Endothelial cell of umbilical vein (primary cell): ENCODE results near the gene STRIP2. TPM values are rescaled to one million over a fixed set of nuclear protein-coding genes. Genes with fewer than 3 reads are reported as not detected.

Experiments used
- BruUV-seq: library from RNA; stranded (reverse); fragments of 400-500 nt; replicated peaks from 2 replicates; lab custom pipeline; 2021; lab: Mats Ljungman, UMichigan
- CTCF ChIA-PET: fragments of 300-600, 350-600 bp; sonication (Branson Sonifier 250); formaldehyde crosslinking; loops from one replicate; lab custom pipeline; 2021; ENCODE audit warnings: antibody characterized with exemption, inconsistent platforms; lab: Charles Lee
- POLR2A ChIA-PET: fragments of 300-600, 350-600 bp; sonication (Branson Sonifier 250); formaldehyde crosslinking; loops from one replicate; lab custom pipeline; 2021; ENCODE audit warnings: antibody characterized with exemption, inconsistent platforms; lab: Charles Lee
- DNase-seq: peaks from one replicate; pipeline ENCODE4 v3.0.0-alpha.2; 2011; ENCODE audit warnings: low read depth, low spot score
- FAIRE-seq: peaks from 2 replicates; lab custom pipeline; 2011; peaks lifted over from hg19 to GRCh38; lab: Jason Lieb, UNC
- H2AFZ ChIP-seq: 2 replicates; pipeline ENCODE4 v1.6.0; 2012; ENCODE audit warnings: low read depth, low read length, control low read depth, inconsistent platforms
- H3K27ac ChIP-seq: 2 replicates; pipeline ENCODE4 v1.5.1; 2011; ENCODE audit warnings: low read depth, mild to moderate bottlenecking, control low read depth, low read length, moderate library complexity; ENCODE audit not compliant: insufficient read depth
- H3K27me3 ChIP-seq, 2 experiments: 2 replicates each; pipeline versions ENCODE4 v1.6.0 to v1.6.1; 2011; ENCODE audit warnings: low read length in 2 of 2, mixed read lengths in 1 of 2; ENCODE audit not compliant: control insufficient read depth in 2 of 2, insufficient read depth in 2 of 2
- H3K36me3 ChIP-seq, 2 experiments: 2 replicates in 1 of 2; 3 replicates in 1 of 2; pipeline ENCODE4 v1.5.1; 2011; ENCODE audit warnings: low read length in 2 of 2, mild to moderate bottlenecking in 1 of 2, moderate library complexity in 1 of 2; ENCODE audit not compliant: control insufficient read depth in 2 of 2, insufficient read depth in 2 of 2; ENCODE audit errors: extremely low read depth in 1 of 2
- H3K4me1 ChIP-seq: 3 replicates; pipeline ENCODE4 v1.5.1; 2011; ENCODE audit warnings: mild to moderate bottlenecking, low read length; ENCODE audit not compliant: control insufficient read depth, insufficient read depth; ENCODE audit errors: extremely low read depth
- H3K4me2 ChIP-seq: 2 replicates; pipeline ENCODE4 v1.6.1; 2011; ENCODE audit warnings: low read length, control low read depth, mixed read lengths; ENCODE audit not compliant: insufficient read depth
- H3K4me3 ChIP-seq, 3 experiments: fragments of 200-600 bp in 1 of 3; sonication (generic), shearing (Covaris generic) in 1 of 3; replicated peaks in 1 of 3; 2 replicates each; pipeline ENCODE4 v1.5.1; 2011 to 2016; ENCODE audit warnings: control low read depth in 3 of 3, low read length in 3 of 3, mild to moderate bottlenecking in 2 of 3, inconsistent platforms in 1 of 3, low read depth in 1 of 3, moderate library complexity in 1 of 3; ENCODE audit not compliant: insufficient read depth in 1 of 3
- H3K79me2 ChIP-seq: 2 replicates; pipeline ENCODE4 v1.6.0; 2012; ENCODE audit warnings: low read length, inconsistent platforms; ENCODE audit not compliant: control insufficient read depth, insufficient read depth
- H3K9ac ChIP-seq: replicated peaks from 2 replicates; pipeline ENCODE3; 2011; ENCODE audit warnings: low read length, control low read depth; ENCODE audit not compliant: insufficient read depth; ENCODE audit errors: extremely low read depth
- H3K9me1 ChIP-seq: replicated peaks from 3 replicates; pipeline ENCODE4 v1.6.0; 2011; ENCODE audit warnings: mild to moderate bottlenecking, low read length; ENCODE audit not compliant: control insufficient read depth, insufficient read depth; ENCODE audit errors: extremely low read depth
- H3K9me3 ChIP-seq: replicated peaks from 2 replicates; pipeline ENCODE4 v1.5.1; 2012; ENCODE audit warnings: low read length, inconsistent platforms; ENCODE audit not compliant: control insufficient read depth, insufficient read depth
- H4K20me1 ChIP-seq: replicated peaks from 2 replicates; pipeline ENCODE3; 2011; ENCODE audit warnings: mild to moderate bottlenecking, low read length; ENCODE audit not compliant: control insufficient read depth, insufficient read depth; ENCODE audit errors: extremely low read depth
- EZH2 ChIP-seq: IDR thresholded peaks from 2 replicates; pipeline ENCODE4 v1.6.1; 2012; ENCODE audit warnings: borderline replicate concordance, low read depth, mild to moderate bottlenecking, moderate library complexity, low read length, inconsistent platforms; ENCODE audit not compliant: severe bottlenecking
- FOS ChIP-seq: IDR thresholded peaks from 2 replicates; pipeline ENCODE4 v1.6.1; 2011; ENCODE audit warnings: mild to moderate bottlenecking, low read length, moderate library complexity, borderline replicate concordance; ENCODE audit not compliant: insufficient read depth
- GATA2 ChIP-seq: IDR thresholded peaks from 2 replicates; pipeline ENCODE4 v1.7.0; 2011; ENCODE audit warnings: low read depth, mild to moderate bottlenecking, moderate library complexity, mixed read lengths, low read length; ENCODE audit not compliant: insufficient read length, insufficient read depth
- JUN ChIP-seq: IDR thresholded peaks from 2 replicates; pipeline ENCODE4 v1.6.1; 2011; ENCODE audit warnings: borderline replicate concordance, low read depth; ENCODE audit not compliant: insufficient read length, insufficient read depth
- MYC ChIP-seq: IDR thresholded peaks from one replicate; pipeline ENCODE4 v1.6.1; 2011; ENCODE audit warnings: mild to moderate bottlenecking, low read depth, low read length
- POLR2A ChIP-seq: IDR thresholded peaks from 2 replicates; pipeline ENCODE4 v1.6.1; 2012; ENCODE audit warnings: low read depth, mild to moderate bottlenecking, control low read depth, low read length
- POLR2AphosphoS5 ChIP-seq: IDR thresholded peaks from 2 replicates; pipeline ENCODE4 v1.6.1; 2012; ENCODE audit warnings: low read depth, mild to moderate bottlenecking, control low read depth, low read length, moderate library complexity; ENCODE audit not compliant: insufficient read depth
- dilution Hi-C: fragments of 300-500 bp; cut with MboI; formaldehyde crosslinking; loops from one replicate; pipeline ENCODE4 v1.15.0; 2019; ENCODE audit warnings: low sequenced_read_pairs; ENCODE audit not compliant: extremely low pct_ligation_motif_present
- intact Hi-C: fragments of 100-400 bp; cut with micrococcal nuclease; formaldehyde crosslinking; loops from one replicate; pipeline ENCODE4 v1.10.0; 2022
- polyA plus RNA-seq, 4 experiments: library from polyadenylated mRNA; depleted of rRNA in 3 of 4; stranded (reverse) in 3 of 4; unstranded in 1 of 4; fragments of >200 nt; gene quantifications; 2 replicates each; pipeline versions ENCODE4 v1.2.1 to v1.2.3, GENCODE V29; 2011 to 2012; ENCODE audit warnings: missing spikeins in 1 of 4
- total RNA-seq: library from RNA; stranded (reverse); gene quantifications from 2 replicates; pipeline ENCODE4 v1.2.3, GENCODE V29; 2021
- TF ChIP-seq, protein P1 (sequence below), 2 donors: IDR thresholded peaks; 1 replicate in 1 of 2; 2 replicates in 1 of 2; pipeline ENCODE4 v1.5.1; 2011; ENCODE audit warnings: low read length in 2 of 2, mild to moderate bottlenecking in 2 of 2, moderate library complexity in 2 of 2, control low read depth in 1 of 2, inconsistent platforms in 1 of 2, low read depth in 1 of 2; ENCODE audit not compliant: insufficient read depth in 1 of 2; ENCODE audit errors: extremely low read depth in 1 of 2
- TF ChIP-seq, protein P2 (sequence below): IDR thresholded peaks from 2 replicates; pipeline ENCODE4 v1.6.1; 2011; ENCODE audit not compliant: insufficient read depth, insufficient read length

STRIP2 gene
- total and polyA plus RNA-seq, 2 donors (not counting 3 experiments of a cell fraction or from before 2014, with no cell fraction given) = 3.4 to 10.0 TPM

DNA sequence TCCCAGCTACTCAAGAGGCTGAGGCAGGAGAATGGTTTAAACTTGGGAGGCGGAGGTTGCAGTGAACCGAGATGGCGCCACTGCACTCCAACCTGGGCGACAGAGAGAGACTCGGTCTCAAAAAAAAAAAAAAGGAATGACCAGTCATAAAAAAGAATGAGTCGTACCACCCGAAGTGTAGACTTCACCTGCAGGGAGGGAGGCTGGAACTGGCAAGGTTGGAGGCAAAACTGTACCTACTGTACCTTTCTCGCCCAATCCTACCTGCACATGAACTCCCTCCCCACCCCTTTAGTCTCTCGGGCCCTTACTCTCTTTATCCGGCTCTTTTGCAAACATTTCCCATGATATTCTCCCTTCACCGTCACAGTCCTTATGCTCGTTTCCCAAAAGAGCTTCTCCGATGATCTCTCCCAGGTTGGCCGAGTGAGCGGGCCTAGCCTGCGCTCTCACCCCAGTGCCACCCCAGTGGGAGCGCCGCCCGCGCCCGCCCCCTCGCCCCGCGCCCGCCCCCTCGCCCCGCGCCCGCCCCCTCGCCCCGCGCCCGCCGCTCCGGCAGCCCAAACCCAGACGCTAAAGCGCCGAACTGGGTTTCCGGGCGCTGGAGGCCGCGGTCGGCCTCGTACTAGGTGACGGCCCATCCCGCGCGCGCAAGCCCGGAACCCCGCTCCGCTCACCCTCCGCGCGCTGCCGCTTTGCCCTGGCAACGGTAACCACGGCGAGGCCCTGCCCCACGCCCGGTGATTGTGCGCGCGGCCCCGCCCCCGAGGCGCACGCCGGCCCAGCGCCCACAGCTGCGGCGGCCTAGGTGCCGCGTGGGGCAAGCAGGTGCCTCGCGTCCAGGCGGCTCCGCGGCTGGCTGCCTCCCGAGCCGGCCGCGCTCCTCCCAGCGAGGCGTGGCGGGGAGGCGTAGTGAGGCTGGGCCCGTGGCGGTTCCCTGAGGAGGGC lies 67.8 kb downstream of the STRIP2 start, which contains the start of gene SMKR1:
Gene SMKR1 (plus strand): TSS at position 772 of the 948 bp plus-strand sequence. CDS start 294 bp downstream, outside the sequence.
- dilution Hi-C loops = no loop called here
- Histone ChIP-seq H3K27ac (no peak within 1 kb of the TSS), H2AFZ (peak within 1 kb of the TSS; percentile 90), H3K79me2 (no peaks in the 10 kb centered on the region), H3K4me1 (no peaks in the 10 kb centered on the region), H3K4me2 (peak within 1 kb of the TSS; percentile 89), H3K9me3 (no peaks in the 10 kb centered on the region), H3K9ac (no peak within 1 kb of the TSS), H3K36me3 (no peaks in the 10 kb centered on the region), H3K4me3 (peak within 1 kb of the TSS; percentile 25 to 50 (median 45)), H3K27me3 (peaks cover 0 to 5% of the 10 kb centered on the region in 2 experiments), H3K9me1 (no peaks in the 10 kb centered on the region), H4K20me1 (no peaks in the 10 kb centered on the region)
- no TSS peak for BruUV-seq
- peak; percentile 43 for DNase-seq
- intact Hi-C loops = loop anchor here (5.0 kb wide), 1 partner anchor 140 kb away; no protein-coding TSS in a partner anchor
- ChIA-PET CTCF (interaction anchor here (1.1 to 2.0 kb wide), 3 partner anchors 131 to 142 kb away, joined by 4 to 5 read pairs (median 4); no protein-coding TSS in a partner anchor), POLR2A (no interaction called here)
- FAIRE-seq = peak; percentile 12
- TF ChIP-seq EZH2 (no peak), FOS (no peak), GATA2 (no peak), POLR2AphosphoS5 (no peak), MYC (no peak), POLR2A (no peak), JUN (no peak)
- TF ChIP-seq, protein P1, sequence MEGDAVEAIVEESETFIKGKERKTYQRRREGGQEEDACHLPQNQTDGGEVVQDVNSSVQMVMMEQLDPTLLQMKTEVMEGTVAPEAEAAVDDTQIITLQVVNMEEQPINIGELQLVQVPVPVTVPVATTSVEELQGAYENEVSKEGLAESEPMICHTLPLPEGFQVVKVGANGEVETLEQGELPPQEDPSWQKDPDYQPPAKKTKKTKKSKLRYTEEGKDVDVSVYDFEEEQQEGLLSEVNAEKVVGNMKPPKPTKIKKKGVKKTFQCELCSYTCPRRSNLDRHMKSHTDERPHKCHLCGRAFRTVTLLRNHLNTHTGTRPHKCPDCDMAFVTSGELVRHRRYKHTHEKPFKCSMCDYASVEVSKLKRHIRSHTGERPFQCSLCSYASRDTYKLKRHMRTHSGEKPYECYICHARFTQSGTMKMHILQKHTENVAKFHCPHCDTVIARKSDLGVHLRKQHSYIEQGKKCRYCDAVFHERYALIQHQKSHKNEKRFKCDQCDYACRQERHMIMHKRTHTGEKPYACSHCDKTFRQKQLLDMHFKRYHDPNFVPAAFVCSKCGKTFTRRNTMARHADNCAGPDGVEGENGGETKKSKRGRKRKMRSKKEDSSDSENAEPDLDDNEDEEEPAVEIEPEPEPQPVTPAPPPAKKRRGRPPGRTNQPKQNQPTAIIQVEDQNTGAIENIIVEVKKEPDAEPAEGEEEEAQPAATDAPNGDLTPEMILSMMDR (IDR thresholded peaks at IDR 0.05; ENCODE audit: extremely low read depth in 1 of 2, insufficient read depth in 1 of 2, low read depth in 1 of 2, low read length in 2 of 2) = no peak
- TF ChIP-seq, protein P2, sequence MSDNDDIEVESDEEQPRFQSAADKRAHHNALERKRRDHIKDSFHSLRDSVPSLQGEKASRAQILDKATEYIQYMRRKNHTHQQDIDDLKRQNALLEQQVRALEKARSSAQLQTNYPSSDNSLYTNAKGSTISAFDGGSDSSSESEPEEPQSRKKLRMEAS = no peak
